ENCODE measurements around the gene OR7G2.

The OR7G2 gene

GRCh38 chr19:9052894-9053293 is 54.4 kb downstream of the OR7G2 start:
- H3K4me3 ChIP-seq, result no peak overlapping the region
- no peak for DNase-seq (ENCODE audit: low read depth, low spot score)
- no peak overlapping the region for H3K27ac ChIP-seq
- H3K9me3 ChIP-seq (ENCODE audit: low read depth, low read length), result no peaks in the 10 kb centered on the region
- H3K9ac ChIP-seq (ENCODE audit: insufficient read length), result no peak overlapping the region
- TF ChIP-seq EZH2 (IDR thresholded peaks at IDR 0.05) (no peak), POLR2AphosphoS5 (IDR thresholded peaks at IDR 0.05; ENCODE audit: borderline replicate concordance, low read depth, low read length) (no peak), FOXP2 (optimal IDR thresholded peaks at IDR 0.05; ENCODE audit: control extremely low read depth, extremely low read length, insufficient read depth) (no peak)
- H3K36me3 ChIP-seq (ENCODE audit: insufficient read depth, low read length), result no peaks in the 10 kb centered on the region
